Body of pancreas (tissue), 4 donors: ENCODE data around the gene LTB4R.

ENCODE experiments used
- CTCF ChIP-seq, 7 experiments: fragments of 450-650 bp in 4 of 7; fragments of 200-600 bp in 3 of 7; sonication (generic) in 3 of 7; IDR thresholded peaks; one replicate each; pipeline ENCODE4 v1.5.1; 2016 to 2019; ENCODE audit warnings: antibody characterized with exemption in 7 of 7
- POLR2A ChIP-seq, 3 donors: fragments of 450-650 bp; IDR thresholded peaks; one replicate each; pipeline ENCODE4 v1.6.1; 2016; ENCODE audit warnings: antibody characterized with exemption in 3 of 3, mild to moderate bottlenecking in 2 of 3

- TF ChIP-seq CTCF (IDR thresholded peaks at IDR 0.05), result no peak
- TF ChIP-seq POLR2A (IDR thresholded peaks at IDR 0.05), result no peak
These were observed 724 bp downstream of the LTB4R start for GRCh38 chr14:24311837-24312615.
